HK-2 (cell line): Measurements from ENCODE around the gene TENM4.

Experiments
- DNase-seq: peaks from one replicate; pipeline ENCODE4 v3.0.0-alpha.2; 2018; ENCODE audit not compliant: unreplicated experiment

TENM4 gene

DNA sequence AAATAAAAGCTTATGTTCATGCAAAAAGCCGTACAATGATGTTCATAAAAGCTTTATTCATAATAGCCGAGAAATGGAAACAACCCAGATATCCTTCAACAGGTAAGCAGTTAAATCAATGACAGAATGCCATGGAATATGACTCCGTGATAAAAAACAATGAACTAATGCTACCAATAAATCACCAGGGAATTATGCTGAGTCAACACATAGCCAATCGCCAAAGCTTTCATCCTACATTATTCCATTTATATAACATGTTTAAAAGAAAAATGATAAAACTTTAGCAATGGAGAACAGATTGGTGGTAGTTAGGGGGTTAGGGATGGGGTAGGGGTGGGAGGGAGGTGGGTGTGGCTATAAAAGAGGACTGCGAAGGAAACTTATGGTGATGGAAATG lies 356.4 kb downstream of the TENM4 start:
- DNase-seq: no peak

DNA sequence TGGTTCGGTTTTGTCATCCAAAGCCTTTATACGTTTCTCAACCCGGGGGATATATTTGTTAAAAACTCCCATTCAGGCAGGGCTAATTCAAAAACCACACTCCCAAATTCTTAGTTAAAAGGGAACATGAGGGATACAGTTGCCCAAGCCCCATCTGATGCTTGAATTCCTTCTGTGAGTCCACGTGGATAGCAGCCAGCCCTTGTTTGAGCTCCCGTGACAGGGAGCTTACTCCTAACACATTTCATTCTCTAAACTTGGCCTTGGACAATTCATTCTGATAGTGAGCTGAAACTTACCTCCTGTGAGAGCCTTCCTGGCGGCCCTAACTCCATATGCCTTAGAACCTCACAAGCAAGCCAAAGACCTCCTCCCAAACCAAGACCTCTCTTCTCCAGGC lies 357.5 kb downstream of the TENM4 start:
- no peak for DNase-seq

DNA sequence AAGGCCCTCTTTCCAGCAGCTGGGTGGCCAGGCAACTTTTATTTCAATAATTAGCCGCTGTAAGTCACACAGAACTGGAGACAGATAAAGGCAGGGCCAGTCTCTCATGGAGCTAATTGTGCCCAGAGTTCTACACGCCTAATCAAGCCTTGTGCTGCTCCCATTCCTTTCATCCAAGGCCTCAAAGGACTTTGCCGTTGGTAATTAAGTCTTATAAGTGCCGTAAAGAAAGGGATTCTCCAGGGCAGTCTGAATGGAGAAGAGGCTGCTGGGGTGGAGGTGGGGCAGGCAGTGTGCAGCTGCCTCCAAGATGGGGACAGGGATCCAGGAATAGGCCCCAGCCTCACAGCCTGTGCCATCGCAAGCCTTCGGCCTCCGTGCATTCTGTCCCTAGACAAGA lies 357.9 kb downstream of the TENM4 start:
- DNase-seq: no peak

DNA sequence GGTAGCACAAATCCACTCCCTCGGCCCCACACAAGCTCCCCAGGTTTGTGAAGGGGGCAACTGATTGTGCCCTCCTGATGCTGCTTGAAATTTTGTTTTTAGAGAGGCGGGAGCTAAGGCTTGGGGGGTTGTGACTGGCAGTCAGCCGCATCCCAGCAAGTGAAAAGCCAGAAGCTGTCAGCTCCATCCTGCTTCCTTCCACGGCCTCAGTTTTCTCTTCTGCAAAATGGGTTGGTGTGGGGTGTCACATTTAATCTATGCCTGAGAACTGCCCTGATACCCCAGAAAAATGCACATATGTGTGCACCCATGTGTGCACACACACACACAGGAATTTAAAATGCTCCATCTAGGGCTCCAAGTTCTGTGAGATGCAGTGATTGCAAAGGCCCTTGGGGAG lies 358.6 kb downstream of the TENM4 start:
- DNase-seq: no peak

DNA sequence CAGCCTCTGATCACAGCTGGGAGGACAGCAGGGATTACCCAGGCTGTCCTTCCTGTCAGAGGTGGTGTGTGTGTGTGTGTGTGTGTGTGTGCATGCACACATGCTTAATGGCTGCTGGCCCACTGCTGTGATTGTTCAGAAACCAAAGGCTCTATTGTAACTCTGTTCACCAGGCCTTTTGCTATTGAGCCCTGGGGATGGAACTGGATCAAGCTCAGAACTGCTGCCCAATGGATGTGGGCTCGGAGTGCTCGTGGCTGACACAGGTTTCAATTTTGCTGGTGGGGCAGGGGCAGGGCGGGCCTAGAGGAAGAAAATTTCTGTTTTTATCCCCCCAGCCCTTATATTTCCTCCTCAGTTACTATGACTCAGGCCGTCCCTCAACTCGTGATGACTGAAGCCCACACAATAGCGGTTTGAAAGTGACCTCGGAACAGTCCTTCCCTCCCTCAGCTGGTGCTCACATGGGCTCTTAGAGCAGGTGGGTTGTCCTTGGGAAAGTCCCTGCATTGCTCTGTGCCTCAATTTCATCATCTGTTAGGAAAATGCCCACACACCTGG lies 359.3 kb downstream of the TENM4 start:
- peak; percentile 76 for DNase-seq

DNA sequence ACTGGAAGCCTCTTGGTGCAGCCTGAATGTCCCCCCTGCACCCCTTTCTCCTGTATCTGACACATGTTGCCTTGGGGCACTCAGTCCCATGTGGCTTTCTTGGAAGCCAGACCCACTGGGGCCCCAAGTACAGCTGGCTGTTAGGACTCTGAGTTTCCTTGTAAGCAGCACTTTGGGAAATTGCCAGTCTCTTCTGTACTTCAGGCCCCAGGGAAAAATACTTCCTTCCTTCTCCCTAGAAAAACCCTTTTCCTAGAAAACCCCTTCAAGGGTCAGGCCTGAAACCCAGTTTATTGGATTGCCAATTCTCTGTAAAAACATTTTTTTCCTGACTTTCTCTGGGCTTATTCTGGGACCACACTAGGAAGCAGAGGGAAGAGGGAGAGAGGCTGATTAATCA lies 360.3 kb downstream of the TENM4 start:
- no peak for DNase-seq

DNA sequence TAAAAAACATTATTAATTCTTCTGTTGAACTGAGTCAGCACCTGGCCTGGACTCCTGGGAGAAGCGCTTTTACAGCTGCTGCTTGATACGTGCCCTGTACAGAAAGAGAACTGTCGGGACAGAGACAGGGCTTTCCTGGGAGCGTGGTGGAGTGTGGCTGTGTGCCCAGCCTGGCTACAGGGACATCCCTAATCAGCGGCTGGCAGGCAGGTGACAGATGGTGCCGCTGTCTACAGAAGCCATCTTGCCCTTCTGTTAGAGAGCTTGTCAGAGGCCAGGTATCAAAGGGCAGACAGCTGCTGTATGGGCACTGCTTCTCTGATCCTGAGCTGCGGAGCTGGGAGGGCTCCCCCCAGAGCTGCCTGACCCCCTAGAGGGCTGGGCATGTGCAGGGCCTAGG lies 361.8 kb downstream of the TENM4 start:
- no peak for DNase-seq

DNA sequence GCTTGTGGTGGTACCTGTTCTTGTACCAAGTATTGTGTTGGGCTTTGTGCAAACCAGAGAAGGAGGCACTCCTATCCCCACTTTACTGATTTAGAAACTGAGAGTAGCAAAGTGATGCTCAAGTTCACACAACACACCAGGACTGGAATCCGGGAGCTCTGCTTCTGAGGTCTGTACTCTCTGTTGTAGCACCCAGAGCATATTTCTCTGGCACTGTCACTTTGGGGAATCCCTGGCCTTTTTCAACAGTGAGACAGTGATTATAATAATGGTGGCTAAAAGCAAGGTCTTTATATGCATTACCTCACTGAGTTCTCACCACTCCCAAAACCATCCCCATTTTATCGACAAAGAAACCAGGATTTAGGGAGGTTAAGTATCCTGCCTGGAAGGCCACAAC lies 362.4 kb downstream of the TENM4 start:
- no peak for DNase-seq

DNA sequence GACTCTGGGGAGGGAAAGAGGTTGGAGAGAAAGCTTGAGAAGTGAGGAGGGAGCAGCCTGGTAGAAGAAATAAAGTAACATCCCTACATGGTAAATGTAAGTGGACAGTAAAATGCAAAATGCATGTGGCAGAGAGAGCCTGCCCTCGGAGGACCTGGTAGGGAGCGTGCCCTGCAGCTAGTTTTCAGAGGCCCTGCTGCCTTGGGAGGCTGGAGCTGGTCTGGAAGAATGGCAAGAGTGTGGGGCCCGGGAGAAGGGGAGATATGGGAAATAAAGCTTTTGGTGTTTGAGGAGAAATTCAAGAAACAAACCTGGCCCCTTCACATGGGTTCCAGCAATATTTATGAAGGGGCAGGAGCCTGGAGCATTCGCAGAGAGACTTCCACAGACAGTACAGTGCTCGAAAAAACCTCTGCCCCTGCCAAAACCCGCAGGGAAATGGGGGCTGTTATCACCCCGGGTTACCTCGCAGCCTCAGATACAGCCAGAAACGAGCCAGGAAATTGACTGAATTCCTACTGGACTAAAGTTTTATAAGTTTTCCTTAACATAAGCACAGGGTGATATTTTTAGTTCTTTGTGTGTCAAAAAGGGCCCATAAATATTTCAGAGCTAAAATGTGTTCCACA lies 363.0 kb downstream of the TENM4 start:
- DNase-seq: no peak

DNA sequence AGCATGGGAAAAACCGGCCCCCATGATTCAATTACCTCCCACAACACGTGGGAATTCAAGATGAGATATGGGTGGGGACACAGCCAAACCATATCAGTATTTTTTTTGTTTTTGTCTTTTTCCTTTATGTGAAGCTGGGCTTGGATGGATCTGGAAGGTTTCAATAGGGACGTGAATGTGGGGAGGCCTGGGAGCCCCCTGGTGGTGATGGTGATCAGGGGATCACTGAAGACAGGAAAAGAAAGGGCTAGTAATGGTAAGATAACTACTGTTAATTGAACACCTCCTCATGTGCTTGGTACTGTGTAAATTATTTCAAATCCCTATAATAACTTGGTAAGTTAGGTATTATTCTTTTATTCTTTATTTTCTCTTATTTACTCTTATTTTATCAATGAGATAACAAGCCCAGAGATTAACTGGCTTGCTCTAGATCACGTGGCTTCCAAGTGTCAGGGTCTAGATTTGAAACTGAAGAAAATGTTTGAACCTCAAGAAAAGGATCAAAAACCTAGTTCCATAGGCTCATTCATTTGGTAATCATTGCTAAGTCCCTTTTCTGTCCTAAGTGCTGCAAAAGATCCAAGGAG lies 364.2 kb downstream of the TENM4 start:
- DNase-seq: no peak

DNA sequence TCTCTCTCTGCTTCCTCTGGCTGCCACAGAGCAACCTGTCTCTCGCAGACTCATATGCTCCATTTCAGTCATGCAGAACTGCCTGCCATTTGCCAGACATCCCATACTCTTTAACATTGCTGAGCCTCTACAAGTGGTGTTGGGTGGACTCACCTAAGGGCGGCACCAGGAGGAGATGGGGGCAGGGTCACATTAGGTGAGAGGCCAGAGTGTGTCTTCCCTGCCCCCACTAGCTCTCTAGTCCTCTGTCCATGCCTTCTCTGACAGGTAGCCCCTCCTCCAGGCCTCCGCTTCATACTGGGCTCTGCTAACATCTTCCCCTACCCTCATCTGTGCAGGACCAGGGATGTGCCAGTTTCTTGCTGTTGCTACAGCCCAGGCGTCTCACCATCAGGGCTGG lies 366.3 kb downstream of the TENM4 start:
- DNase-seq: no peak

DNA sequence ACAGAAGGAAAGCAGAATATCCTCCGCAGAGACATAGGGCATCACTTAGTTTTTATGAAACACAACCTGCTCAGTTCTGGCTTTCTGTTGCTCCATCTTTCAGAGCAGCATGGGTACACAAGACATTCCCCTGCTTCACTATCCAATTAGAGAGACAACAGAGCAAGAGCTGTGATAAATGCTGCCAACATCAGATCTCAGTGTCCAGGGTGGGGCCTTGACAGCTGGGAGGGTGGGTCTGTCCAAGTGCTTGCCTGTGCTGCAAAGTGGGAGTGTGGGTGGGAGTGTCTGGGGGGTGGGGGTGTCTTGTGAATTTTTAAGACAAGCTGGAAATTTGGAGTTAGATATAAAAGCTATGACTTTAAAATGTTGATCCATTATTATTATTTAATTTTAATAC lies 369.6 kb downstream of the TENM4 start:
- DNase-seq: no peak

DNA sequence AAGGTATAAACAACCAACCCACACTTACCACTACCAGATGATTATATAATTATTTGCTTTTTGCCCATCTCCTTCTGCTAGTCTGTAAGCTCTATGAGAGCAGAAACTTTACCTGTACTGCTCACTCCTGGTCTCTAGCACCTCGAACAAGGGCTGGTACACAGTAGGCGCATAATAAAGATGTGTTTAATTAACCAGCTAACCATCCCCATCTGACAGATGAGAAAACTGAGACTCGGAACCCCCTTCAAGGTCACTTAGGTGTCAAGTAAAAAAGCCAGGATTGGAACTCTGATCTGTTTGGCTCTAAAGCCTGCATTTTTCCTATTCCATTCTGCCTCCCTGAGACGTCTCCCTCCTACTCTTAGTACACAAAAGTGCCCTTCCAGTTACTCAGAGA lies 370.3 kb downstream of the TENM4 start:
- DNase-seq: no peak

DNA sequence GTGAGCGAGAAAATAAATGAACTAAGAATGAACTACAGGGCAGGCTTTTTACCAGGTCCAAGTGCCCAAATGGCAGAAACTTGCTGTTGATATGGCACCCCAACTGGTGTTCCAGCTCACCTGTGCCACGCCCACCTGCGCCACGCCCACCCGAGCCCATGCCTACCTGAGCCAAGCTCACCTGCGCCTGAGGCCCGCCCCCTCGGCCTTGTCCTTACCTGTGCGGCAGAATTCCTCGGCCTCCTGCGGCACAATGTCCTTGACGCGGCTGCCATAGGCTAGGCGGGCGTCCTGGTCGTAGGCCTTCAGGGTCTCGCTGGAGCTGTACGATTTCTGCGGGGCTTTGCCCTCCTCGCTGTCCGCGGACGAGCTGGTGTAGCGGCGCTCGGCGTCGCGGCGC lies 371.3 kb downstream of the TENM4 start:
- DNase-seq: no peak

DNA sequence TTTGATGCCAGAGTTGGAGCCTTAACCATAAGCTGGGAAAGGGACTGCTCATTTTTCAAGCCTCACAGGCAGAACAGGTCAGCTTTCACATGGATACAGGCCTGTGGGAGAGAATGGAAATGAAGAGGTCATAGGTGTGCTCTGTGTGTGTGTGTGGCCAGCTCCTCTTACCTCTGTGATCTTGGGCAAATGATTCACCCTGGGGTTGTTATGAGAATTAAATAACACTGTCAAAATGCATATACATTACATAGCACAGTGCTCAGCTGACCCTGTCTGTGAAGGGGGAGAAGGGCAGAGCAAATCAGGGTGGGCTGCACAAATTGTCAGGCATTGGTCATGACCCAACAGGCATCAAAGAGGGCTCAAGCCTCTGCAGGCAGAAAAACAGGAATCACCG lies 372.5 kb downstream of the TENM4 start:
- no peak for DNase-seq

DNA sequence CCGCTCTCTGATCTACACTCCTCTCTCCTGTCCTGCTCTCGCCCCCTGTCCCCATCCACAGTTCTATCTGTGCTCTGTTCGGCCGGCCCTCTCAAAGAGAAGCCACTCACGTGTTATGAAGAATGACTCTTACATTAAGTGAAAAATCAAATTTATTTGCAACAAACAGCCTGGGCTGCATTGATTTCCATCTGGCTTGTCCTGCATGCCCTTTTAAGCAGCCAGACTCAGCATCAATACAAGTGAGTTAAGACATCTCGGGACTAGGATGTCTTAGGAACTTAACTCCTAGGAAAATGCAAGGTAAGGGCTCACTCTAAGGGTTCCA lies 373.5 kb downstream of the TENM4 start:
- DNase-seq: no peak

DNA sequence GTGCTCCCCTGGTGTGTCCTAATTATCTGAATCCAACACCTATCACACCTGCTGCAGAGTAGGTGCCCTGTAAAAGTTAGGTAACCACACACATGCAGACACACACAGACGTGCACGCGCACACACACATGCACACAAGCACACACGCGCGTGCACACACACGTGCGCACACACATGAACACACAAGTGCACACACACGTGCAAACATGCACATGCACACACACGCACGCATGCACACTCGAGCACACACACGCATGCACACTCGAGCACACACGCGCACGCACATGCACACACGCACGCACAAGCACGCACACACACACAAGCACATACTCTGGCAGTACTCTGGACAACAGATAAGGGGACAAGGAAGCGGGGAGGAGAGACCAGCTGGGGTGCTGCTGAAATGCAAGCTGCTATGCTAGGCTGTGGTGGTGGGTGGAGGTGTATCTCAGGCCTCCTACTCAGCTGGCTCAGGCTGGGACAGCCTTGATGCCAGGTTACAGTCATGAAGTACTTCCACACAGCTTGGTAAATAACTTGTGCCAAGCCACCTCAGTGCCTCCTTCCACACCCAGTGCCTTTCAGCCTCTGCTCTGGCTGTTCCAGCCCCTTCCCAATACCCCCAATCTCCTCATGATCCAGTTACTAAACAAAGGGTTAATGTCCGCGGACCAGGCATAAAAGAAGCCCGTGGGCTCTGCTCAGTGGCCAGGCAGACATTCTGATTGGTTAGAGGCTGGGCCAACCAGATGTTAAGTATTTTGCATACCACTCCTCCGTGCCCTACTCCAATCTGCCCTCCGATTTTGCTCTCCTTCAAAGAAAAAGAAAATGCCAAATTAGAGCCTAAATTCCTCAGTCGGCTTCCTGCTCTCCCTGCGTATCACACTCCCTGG lies 374.1 kb downstream of the TENM4 start:
- no peak for DNase-seq

DNA sequence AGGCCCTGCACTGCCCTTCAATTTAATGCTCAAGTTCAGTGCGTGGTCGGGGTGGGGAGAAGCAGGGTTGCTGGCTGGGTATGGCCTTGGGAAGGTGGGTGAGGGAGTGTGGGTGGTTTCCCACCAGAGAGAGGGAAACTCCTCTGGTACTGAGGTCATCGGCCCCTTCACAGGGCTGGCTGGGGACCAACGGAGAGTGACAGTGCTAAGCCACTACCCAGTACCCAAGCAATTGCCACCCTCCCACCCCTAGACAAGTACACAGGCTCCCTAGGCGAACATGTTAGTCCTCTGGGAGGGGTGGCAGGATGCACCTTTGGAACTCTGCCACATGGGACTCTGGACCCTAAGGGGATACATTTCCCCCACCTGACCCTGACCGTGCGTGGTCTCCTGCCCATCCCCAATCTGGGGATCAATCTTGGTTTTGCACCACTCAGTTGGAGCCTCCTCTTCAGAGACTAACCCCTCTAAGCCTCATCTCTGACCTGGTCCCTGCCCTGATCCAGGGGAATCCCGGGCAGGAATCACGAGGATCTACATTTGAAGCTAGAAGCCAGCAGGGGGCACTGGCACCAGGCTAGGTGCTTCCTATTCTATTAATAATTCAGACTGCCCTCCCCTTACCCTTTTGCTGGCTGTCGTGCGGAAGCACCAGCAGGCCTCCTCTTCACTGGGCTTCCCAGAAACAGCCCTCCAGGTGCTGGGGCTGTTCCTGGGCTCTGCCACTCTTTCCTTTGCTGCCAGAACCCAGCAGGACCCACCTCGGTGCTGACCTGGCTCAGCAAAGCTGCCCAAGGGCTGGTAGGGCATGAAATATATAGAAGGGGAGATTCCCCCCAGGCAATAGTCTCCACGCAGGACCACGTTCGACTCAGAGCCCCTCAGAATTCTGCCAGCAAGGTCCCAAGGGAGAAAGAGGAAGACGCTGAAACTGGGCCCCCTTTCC lies 377.7 kb downstream of the TENM4 start:
- peak; percentile 39 for DNase-seq

DNA sequence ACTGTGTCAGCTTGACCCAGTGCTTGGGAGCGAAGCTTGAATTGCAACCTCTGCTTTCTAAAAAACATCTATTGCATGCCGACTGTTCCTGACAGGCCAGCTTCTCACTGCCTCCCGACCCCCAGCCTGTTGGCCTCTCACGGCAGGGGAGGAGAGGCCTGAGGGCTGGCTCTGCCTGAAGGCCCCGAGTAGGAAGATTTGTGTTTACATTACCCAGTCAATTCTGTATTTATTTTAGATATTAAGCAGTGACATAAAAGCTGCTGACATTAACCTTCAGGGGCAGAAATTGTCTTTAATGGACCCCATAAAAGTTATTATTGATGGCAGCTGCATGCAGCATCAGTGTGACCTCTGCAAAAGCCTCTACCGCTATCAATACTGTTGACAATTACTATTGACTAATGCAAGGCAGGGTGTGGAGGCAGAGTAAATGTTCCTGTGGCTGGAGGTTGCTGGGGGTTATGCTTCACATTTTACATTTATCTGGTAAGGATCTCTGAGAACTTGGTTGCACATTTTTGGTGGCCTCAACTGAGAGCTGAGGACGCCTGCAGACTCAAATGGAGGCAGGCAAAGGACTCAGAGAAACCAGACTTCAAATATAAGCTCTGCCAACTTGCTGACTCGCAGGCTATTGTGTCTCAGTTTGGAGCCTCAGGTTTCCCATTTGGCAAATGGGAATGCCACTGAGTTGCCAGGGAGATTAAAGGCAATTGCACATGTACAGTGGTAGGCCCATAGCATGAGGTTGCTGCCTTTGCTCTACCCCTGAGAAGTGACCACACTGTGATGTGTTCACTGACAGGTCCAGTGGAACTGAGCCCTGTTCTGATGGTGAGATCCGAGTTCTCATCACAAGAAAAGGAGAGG lies 380.5 kb downstream of the TENM4 start:
- no peak for DNase-seq

DNA sequence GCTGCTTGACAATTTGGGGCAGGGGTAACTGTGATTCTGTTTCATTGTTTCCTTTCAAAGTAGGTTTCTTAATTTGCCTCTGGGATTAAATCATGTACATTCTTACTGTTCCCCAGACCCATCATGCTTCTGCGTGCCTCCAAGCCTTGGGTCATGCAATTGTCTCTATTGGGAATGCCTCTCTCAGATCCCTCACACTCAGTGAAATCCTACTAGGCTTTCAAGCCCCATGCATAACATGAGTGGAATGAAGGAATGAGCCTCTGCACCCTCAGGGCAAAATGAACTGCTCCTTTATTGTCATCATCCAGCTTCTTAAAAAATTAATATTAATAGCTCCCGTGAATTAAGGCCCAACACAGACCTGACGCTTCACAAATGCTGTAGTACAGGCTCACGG lies 381.7 kb downstream of the TENM4 start:
- DNase-seq: no peak
